ENCODE data around the gene ITIH2.

DNA sequence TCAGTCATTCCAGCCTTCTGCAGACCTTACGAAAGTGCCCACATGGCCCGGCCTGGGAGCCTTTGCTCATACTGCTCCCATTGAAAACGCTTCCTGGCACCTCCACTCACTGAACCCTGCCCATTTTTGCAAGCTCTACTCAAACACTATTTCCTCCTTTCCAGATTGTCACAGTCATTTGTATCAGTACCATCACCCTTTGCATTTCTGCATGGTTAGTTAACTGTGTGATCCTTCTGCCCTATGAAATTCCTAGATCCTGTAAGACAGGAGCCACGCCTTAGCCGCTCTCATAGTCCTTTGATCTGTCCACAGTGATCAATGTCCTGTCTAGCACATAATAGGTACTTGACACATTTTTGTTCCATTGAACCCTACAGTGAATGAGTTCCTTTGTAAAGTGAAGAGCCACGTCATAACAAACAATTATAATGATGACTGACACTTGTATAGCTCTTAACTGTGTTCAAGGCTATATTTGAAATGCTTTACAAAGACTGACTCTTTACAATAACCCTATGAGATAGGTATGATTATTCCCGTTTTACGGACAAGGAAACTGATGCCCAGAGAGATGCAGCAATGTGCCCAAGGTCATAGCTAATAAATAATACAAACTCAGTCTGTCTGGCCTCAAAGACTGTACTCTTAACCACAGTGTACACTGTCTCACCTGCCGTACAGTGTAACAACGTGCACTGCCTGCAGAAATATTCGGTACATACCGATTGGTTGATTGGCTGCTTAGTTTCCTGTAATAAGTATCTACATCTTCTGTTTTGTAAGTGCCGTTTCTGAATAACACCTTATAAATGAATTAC lies 16.6 kb upstream of the ITIH2 start:
- TF ChIP-seq GATA3 (IDR thresholded peaks at IDR 0.05; ENCODE audit: low read depth, low read length) (no peak), GATA2 (IDR thresholded peaks at IDR 0.05; ENCODE audit: low read depth, low read length) (no peak)
